ENCODE results near the gene CDH13.

Gene CDH13

GRCh38 chr16:82703871-82704768 lies 77.4 kb downstream of the CDH13 start:
- no peak overlapping the region for H3K4me2 ChIP-seq (ENCODE audit: low read length)
- no peaks in the 10 kb centered on the region for H3K9me2 ChIP-seq (replicated peaks; ENCODE audit: control insufficient read depth, low read length)
- no peak overlapping the region for H3K4me3 ChIP-seq (ENCODE audit: low read length)
- no peaks in the 10 kb centered on the region for H3K36me3 ChIP-seq (ENCODE audit: control insufficient read depth, low read length)
- no peaks in the 10 kb centered on the region for H3F3A ChIP-seq (ENCODE audit: control insufficient read depth, insufficient read depth)
- no peaks in the 10 kb centered on the region for H3K79me2 ChIP-seq (ENCODE audit: control insufficient read depth, low read length)
- no peaks in the 10 kb centered on the region for H4K20me1 ChIP-seq (ENCODE audit: control insufficient read depth, insufficient read depth, low read depth, low read length)
- no peak for TF ChIP-seq EZH2phosphoT487 (IDR thresholded peaks at IDR 0.05; ENCODE audit: borderline replicate concordance, low read length)
- no peaks in the 10 kb centered on the region for H3K4me1 ChIP-seq (ENCODE audit: control insufficient read depth, low read length)
- H3K9me3 ChIP-seq (ENCODE audit: control insufficient read depth, insufficient read depth, low read length): no peaks in the 10 kb centered on the region
- H3K27me3 ChIP-seq (ENCODE audit: control insufficient read depth, low read length): no peaks in the 10 kb centered on the region
- no peak overlapping the region for H3K27ac ChIP-seq (ENCODE audit: low read depth, low read length)

DNA sequence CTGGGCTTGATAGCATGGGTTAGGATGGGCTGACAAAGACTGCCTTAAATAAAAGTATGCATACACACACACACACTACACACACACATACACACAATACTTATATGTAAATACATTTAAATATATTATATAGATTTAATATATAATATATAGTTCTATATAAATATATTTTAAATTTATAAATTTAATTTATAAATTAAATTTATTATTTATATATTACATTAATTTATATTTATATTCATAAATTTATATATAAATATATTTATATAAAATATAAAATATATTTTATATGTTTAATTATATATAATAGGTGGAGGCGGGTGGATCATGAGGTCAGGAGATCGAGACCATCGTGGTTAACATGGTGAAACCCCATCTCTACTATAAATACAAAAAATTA lies 83.2 kb downstream of the CDH13 start:
- H3K4me1 ChIP-seq (ENCODE audit: control insufficient read depth, low read length): no peaks in the 10 kb centered on the region
- H3K9me2 ChIP-seq (replicated peaks; ENCODE audit: control insufficient read depth, low read length): no peaks in the 10 kb centered on the region
- H3K27me3 ChIP-seq (ENCODE audit: control insufficient read depth, low read length): no peaks in the 10 kb centered on the region
- H3K9me3 ChIP-seq (ENCODE audit: control insufficient read depth, insufficient read depth, low read length): no peaks in the 10 kb centered on the region
- no peak overlapping the region for H3K27ac ChIP-seq (ENCODE audit: low read depth, low read length)
- H3K79me2 ChIP-seq (ENCODE audit: control insufficient read depth, low read length): no peaks in the 10 kb centered on the region
- H3K36me3 ChIP-seq (ENCODE audit: control insufficient read depth, low read length): no peaks in the 10 kb centered on the region
- no peak overlapping the region for H3K4me3 ChIP-seq (ENCODE audit: low read length)
- H3F3A ChIP-seq (ENCODE audit: control insufficient read depth, insufficient read depth): no peaks in the 10 kb centered on the region
- H3K4me2 ChIP-seq (ENCODE audit: low read length): no peak overlapping the region
- no peak for TF ChIP-seq EZH2phosphoT487 (IDR thresholded peaks at IDR 0.05; ENCODE audit: borderline replicate concordance, low read length)
- TF ChIP-seq, protein P1, sequence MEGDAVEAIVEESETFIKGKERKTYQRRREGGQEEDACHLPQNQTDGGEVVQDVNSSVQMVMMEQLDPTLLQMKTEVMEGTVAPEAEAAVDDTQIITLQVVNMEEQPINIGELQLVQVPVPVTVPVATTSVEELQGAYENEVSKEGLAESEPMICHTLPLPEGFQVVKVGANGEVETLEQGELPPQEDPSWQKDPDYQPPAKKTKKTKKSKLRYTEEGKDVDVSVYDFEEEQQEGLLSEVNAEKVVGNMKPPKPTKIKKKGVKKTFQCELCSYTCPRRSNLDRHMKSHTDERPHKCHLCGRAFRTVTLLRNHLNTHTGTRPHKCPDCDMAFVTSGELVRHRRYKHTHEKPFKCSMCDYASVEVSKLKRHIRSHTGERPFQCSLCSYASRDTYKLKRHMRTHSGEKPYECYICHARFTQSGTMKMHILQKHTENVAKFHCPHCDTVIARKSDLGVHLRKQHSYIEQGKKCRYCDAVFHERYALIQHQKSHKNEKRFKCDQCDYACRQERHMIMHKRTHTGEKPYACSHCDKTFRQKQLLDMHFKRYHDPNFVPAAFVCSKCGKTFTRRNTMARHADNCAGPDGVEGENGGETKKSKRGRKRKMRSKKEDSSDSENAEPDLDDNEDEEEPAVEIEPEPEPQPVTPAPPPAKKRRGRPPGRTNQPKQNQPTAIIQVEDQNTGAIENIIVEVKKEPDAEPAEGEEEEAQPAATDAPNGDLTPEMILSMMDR (IDR thresholded peaks at IDR 0.05; ENCODE audit: low read depth, low read length, poor library complexity, severe bottlenecking): no peak
- H4K20me1 ChIP-seq (ENCODE audit: control insufficient read depth, insufficient read depth, low read depth, low read length): no peaks in the 10 kb centered on the region

DNA sequence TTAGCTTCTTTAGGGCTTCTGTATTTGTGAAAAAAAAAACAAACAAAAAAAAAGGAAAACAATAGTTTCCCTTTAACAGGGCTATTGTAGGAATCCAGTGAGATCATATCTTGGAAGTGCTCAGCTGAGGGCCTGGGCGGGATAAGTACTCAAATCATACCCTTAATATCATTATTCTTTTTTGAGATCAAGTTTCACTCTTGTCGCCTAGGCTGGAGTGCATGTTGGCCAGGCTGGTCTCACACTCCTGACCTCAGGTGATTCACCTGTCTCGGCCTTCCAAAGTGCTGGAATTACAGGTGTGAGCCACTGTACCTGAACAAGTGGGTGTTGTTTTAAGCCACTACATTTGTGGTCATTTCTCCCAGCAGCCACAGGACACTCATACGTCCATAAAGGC lies 87.0 kb downstream of the CDH13 start:
- Histone ChIP-seq H3K9me2 (replicated peaks; ENCODE audit: control insufficient read depth, low read length) (no peaks in the 10 kb centered on the region), H3K27me3 (ENCODE audit: control insufficient read depth, low read length) (no peaks in the 10 kb centered on the region), H3K9me3 (ENCODE audit: control insufficient read depth, insufficient read depth, low read length) (no peaks in the 10 kb centered on the region), H3F3A (ENCODE audit: control insufficient read depth, insufficient read depth) (no peaks in the 10 kb centered on the region), H3K4me2 (ENCODE audit: low read length) (no peak overlapping the region), H3K4me1 (ENCODE audit: control insufficient read depth, low read length) (no peaks in the 10 kb centered on the region), H4K20me1 (ENCODE audit: control insufficient read depth, insufficient read depth, low read depth, low read length) (no peaks in the 10 kb centered on the region), H3K4me3 (ENCODE audit: low read length) (no peak overlapping the region), H3K79me2 (ENCODE audit: control insufficient read depth, low read length) (no peaks in the 10 kb centered on the region), H3K27ac (ENCODE audit: low read depth, low read length) (no peak overlapping the region), H3K36me3 (ENCODE audit: control insufficient read depth, low read length) (no peaks in the 10 kb centered on the region)
- TF ChIP-seq, protein P1 (IDR thresholded peaks at IDR 0.05; ENCODE audit: low read depth, low read length, poor library complexity, severe bottlenecking): no peak
- no peak for TF ChIP-seq EZH2phosphoT487 (IDR thresholded peaks at IDR 0.05; ENCODE audit: borderline replicate concordance, low read length)

GRCh38 chr16:82715160-82715559 lies 88.4 kb downstream of the CDH13 start:
- TF ChIP-seq EZH2phosphoT487 (IDR thresholded peaks at IDR 0.05; ENCODE audit: borderline replicate concordance, low read length): no peak
- TF ChIP-seq, protein P1 (IDR thresholded peaks at IDR 0.05; ENCODE audit: low read depth, low read length, poor library complexity, severe bottlenecking): no peak

More at GRCh38 chr16:82715160-82715559, 88.4 kb downstream of the CDH13 start:
- H3K4me3 ChIP-seq (ENCODE audit: low read length): no peak overlapping the region
- no peak overlapping the region for H3K4me2 ChIP-seq (ENCODE audit: low read length)
- no peaks in the 10 kb centered on the region for H3K27me3 ChIP-seq (ENCODE audit: control insufficient read depth, low read length)
- H4K20me1 ChIP-seq (ENCODE audit: control insufficient read depth, insufficient read depth, low read depth, low read length): no peaks in the 10 kb centered on the region
- no peak overlapping the region for H3K27ac ChIP-seq (ENCODE audit: low read depth, low read length)
- no peaks in the 10 kb centered on the region for H3K4me1 ChIP-seq (ENCODE audit: control insufficient read depth, low read length)
- H3F3A ChIP-seq (ENCODE audit: control insufficient read depth, insufficient read depth): no peaks in the 10 kb centered on the region
- no peaks in the 10 kb centered on the region for H3K79me2 ChIP-seq (ENCODE audit: control insufficient read depth, low read length)
- no peaks in the 10 kb centered on the region for H3K36me3 ChIP-seq (ENCODE audit: control insufficient read depth, low read length)
- no peaks in the 10 kb centered on the region for H3K9me3 ChIP-seq (ENCODE audit: control insufficient read depth, insufficient read depth, low read length)
- no peaks in the 10 kb centered on the region for H3K9me2 ChIP-seq (replicated peaks; ENCODE audit: control insufficient read depth, low read length)

Measured in DOHH2 (cell line).